NCI-H2081 (cell line): ENCODE data around the gene IPPK.

Source experiments
- DNase-seq, 2 experiments: peaks; one replicate each; lab custom pipeline; 2025; lab: John Stamatoyannopoulos, UW

IPPK gene, protein sequence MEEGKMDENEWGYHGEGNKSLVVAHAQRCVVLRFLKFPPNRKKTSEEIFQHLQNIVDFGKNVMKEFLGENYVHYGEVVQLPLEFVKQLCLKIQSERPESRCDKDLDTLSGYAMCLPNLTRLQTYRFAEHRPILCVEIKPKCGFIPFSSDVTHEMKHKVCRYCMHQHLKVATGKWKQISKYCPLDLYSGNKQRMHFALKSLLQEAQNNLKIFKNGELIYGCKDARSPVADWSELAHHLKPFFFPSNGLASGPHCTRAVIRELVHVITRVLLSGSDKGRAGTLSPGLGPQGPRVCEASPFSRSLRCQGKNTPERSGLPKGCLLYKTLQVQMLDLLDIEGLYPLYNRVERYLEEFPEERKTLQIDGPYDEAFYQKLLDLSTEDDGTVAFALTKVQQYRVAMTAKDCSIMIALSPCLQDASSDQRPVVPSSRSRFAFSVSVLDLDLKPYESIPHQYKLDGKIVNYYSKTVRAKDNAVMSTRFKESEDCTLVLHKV

DNA sequence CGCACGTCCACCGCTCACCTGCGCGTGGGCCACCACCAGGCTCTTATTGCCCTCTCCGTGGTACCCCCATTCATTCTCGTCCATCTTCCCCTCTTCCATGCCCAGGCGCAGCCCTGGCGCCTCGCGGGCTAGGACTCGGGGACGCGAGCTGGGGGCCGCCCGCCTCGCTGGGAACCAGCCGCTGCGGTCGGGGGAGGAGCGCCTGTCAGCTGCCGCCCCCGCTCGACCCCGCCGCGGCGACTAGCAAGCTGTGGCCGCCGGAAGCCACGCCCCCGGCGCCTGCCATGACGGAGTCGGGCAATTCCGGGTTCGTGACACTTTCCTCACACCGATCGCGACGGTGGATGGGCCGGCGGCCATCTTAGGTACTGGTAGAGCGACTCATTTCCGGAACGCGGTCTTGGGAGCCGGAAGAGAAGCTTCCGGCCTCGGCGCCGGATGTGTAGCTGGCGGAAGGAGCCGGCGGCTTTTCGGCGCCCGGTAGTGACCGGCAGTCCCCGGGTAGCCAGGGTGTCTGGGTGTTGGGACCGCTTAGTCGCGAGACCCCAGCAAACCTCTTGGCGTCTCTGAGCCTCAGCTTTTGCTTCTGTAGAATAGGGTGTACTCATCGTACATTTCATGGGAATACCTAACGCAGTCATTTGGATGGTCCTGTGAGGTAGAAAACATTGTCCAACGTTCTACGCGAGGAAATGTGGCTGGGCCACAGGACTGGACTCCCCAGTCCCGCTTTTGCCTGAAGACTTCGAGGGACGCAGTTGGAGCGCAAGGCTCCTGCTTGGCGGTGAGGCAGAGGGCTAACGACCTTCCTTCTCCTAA is at the start of gene IPPK:
Gene IPPK, minus strand, starts transcription at position 242 of the 819 bp plus-strand sequence. Its CDS starts 143 bp downstream, at position 99.
- DNase-seq = peak; percentile 97 to 99

DNA sequence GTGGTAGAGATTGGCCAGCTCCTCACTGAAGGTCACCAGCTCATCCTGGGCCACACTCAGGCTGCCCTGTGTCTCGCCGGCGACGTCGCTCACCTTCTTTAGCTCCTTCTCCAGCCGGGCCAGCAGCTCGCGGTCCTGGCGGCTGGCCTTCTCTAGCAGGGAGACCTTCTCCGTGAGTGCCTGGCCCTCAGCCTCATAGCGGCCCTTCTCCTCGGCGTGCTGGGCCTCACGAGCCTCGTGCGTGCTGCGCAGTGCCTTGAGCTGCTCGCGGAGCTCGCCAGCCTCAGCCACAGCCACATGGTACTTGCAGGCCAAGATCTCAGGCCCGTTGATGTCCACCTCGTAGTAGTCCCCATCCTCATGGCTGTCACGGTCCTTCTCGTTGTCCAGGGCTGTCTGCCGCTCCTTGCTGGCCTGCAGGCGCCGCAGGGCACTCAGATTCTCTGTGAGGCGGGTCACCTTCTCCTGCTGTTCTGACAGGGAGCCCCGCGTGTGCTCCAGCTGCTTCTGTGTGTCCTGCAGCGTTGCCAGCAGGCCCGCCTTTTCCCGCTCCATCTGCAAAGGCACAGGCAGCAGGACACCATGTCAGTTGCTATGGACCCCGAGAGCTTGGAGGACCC is 49.2 kb upstream of the IPPK start:
- DNase-seq = no peak

DNA sequence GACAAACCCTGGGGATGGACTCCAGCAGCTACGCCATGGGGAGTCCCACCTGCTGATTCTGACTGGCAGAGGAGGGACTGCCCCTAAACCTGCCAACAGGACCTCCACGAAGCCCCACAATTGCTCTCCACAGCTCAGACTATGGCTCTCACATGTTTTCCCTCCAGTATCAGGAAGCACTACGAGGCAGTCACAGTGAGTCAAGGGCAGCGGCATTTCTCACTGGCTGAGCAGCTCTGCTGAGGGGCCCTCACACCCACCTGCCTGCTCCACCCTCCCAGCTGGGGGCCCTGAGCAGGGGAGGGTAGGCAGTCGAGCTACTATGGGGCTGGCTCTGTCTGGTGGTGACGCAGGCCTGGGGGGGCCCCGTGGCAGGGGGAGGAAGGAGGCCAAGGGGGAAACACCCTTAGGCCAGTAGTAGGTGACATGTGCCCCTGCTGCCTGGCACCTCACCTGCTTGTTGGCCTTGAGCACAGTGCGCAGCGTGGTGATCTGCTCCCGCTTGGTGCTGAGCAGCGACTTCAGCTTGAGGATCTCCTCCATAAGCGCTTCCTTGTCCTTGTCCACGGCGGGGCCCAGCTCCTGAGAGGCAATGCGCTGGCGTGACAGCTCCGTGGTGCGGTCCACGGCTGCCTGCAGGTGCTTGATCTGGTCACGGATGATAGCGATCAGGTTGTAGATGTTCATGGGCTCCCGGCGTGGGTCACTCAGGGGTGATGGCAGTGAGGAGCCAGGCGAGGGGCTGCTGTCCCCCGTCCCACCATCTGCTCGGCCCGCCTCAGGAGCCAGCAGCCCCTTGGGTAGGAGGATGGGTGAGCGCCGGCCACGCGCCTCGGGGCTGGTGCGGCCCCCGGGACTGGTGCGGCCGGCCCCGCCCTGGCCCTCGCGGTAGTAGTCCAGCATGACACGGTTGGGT is 48.4 kb upstream of the IPPK start:
- no peak for DNase-seq

DNA sequence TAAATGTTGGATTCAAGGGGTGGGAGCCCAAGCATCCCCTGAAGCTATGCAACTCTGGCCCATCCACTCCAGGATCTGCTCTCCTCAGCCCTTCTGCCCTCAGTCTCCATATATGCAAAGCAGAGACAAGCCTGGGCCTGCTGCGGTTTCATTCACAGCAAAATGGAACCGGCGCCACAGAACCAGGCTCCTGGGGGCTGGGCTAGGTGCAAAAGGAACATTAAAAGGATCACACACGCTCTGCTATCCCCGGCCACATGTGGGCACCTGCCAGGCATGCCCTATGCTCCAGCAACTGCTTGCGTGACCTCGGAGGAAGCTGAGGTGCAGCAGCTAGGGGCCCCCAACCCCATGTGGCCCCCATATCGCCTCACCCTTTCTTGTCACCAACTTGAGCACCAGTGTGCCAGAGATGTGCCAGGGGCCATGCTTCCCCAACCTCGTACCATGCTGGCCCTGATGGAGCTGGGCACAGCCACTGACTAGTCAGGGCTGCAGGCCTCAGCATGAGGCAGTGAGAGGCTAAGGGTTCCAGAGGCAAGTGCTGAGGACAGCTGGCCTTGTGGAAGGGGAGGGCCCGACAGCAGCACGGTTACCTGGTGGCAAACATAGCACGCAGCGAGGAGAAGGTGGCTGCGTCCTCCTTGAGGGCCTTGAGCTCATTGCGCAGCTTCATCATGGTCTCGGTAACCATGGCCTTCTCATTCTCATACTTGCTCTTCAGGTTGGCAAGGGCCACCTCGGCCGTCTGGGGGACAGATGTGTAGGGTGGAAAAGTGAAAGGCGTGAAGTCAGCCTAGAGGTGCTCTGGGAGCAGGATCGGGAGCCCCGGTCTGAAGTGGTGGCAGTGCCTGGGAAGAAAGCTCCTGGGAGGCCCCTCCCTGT is 47.5 kb upstream of the IPPK start:
- DNase-seq = no peak

DNA sequence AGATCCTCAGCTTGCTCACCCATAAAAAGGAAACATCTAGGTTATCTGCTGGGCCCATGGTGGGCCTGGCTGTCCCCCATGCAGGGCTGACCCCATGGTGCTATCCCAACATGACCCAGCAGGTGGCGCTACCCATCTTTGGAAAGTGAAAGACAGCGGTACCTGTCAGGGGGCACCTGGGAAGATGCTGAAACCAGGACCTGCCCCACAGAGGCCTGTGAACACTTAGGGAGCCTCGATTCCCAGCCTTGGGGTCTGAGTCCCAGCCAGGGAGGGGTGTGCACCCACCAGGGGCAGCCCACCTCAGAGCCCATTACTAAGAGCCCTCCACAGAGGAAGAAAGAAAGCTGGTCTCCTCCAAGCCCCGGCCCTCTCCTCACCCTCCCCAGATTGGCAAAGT is 46.6 kb upstream of the IPPK start:
- DNase-seq = peak; percentile 33 to 53

DNA sequence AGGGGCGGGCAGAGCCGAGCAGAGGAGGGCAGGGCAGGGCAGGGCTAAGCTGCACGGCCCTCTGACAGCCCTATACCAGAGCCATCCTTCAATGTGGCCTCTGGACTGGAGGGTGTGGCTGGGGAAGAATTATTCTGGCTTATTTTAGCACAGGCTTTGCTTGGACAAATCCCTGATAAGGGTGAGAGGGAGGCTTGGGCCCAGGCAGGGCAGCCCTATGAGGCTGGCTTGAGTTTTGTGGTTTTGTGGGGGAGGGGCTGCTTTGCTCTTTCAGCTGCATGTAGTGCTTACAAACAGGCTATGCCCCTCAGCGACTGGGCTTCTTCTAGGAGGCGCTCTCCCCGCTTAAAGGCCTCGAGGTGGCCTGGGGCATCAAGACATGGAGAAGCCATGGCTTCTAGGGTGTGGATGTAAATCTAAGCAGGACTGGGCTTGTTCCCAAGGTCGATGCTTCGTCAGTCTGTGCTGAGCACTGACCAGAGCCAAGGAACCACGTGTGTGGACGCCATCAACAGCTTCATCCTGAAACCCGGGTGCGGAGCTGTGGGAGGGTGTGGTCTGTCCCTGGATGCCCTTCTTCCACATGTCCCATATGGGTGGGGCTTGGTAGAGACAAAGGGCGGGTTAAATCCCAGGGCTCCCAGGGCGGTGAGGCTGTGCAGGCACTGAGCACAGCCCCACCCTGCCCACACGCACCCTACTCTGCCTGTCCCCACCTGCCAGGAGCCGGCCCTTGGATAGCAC is 45.7 kb upstream of the IPPK start:
- no peak for DNase-seq

DNA sequence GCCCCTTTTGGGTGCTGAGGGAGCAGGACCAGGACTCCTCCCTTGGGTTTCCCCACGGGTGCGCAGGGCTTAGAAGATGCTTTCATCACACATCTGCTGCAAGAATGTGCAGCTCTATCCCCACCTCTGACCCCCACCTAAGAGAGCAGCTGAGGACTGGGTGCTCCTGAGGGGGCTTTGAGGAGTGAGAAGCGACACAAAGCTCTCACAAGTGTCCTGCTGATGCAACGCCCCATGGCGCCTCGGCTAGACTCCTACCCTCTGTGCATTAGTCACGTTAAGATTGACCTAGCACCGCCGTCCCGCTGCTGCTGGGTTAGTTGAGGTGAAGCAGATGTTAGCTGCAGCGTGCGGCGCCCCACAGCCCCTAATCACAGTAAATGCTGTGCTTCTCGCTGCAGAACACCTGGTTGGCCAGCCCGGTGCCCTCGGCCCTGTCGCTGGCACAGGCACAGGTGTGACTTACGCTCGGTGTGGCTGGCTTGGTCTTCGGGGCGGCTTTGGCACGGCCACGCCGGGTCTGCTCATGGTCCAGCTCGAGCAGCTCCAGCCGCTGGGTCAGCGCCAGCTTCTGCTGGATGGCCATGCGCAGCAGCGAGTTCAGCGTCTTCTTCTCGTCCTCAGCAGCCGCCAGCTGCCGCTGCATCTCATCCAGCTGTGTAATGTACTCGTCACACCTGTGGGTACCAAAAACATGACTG is 45.0 kb upstream of the IPPK start:
- DNase-seq = no peak

DNA sequence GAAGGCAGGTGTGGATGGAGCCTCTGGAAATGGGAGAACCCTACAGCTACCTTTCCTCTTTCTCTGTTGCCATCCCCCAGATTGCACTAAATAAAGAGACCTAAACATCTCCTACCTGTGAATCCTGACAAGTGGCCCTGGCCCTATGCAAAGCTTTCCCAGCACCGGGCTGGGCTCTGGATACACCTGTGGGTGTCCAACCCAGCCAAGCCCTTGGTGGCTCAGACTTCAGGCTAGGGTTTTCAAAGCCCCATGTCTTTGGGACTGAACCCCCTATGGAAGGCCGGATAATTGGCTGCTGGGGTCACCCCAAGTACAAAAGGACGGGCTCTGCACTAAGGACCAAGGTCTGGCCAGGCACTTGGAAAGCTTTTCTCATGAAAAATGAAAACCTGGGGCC is 44.1 kb upstream of the IPPK start:
- DNase-seq = no peak

DNA sequence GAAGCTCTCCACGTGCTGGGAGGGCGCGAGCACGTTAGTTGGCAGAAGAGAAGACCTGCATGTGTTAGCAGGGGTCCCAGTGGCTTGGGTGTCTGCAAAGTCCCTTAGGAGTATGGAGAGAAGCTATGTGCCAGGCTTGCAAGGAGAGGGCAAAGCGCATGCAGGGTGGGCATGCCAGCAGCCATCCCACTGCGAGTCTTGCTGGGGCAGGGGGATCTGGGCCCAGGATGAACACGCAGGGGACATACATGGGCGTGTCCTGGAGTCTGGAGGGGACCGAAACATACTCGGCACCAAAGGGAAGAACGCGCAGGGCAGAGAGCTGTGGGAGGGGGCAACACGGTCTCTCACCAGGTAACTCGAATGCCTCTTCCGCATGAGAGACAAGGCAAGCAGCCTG is 43.6 kb upstream of the IPPK start:
- no peak for DNase-seq

DNA sequence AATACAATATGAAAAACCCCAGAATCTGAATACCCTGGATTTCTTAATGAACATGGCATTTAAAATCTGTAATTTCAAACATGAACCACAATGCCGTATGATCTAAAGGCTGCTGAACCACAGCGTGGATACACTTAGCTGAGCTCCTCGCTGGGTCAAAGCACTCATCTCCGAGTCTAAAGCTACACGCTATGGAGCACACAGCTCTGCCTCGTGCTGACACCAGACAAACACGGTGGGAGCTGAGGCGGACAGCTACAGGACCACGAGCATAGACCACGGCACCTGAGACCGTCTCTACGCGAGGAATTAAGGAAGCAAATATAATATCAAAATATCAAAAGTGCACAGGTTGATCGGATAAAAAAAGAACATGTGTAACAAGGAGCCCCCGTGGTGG is 42.8 kb upstream of the IPPK start:
- DNase-seq = no peak

DNA sequence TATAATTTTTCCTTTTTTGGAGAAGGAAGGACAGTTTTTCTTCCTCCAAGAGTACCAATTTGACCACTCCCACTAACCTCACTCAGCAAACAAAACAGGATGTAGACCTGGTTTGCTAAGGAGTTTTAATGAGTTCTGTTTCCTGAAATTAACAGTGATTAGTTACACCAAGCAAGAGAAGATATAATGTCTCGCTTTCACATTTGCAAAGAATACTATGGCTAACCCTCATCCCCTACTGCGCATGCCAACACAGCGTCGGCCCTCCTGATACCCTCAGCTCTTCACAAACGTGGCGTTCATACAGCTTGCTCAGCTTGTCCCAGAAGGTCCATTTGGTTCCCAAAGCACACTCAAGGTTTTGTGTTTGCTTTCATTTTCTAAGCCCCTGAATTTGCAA is 41.9 kb upstream of the IPPK start:
- DNase-seq = no peak

DNA sequence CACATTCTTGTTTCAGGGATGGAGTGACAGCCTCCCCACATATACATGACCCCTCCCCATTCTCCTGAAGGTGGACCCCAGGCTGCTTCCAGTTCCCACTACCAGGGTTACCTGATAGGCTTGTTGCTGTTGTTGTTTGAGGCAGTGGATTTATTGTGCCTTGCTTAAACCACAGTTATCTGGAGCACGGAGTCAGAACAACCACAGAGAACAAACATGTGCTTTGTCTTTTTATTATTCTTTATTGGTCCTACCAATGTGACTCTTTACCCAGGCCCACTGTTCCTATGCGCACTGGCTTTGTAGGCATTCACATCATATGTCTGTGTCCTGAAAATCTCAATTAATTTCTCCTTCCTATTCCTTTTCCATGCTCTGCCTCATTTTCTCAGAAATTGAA is 41.2 kb upstream of the IPPK start:
- no peak for DNase-seq

DNA sequence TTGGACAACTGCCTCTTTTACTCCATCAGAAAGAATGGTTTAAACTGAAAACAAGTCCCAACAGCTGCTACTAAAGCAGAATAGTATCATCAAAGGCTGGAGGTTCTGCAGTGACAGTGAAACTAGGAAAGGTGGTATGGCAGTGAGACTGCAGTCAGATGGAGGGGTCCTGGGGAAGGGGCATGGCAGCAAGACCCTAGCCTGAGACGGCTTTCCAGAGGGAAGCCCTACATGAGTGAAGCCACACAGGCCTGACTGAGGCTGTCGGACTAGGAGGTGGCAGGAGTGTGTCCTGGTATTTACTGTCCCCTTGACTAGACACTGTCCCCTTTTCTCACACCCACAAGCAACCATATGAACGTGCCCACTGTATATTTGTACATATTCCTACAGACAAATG is 40.4 kb upstream of the IPPK start:
- DNase-seq = no peak

DNA sequence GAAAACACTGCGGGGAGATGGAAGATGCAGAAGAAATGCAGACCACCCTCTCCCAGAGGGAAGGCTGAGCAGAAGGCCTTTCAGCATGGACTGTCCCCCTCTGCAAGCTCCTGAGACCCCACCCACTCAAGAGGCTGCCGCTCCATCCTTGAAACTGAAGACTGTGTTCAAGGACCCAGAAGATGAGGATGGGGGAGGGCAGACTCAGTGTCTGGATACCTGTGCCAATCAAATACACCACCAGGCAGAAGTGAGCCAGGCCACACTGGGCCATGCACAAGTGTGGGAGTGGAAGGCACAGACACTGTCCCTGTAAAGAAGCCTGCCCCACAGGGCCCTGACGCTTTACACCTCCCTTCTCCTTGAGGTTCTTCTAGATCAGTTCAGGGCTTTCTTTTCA is 40.0 kb upstream of the IPPK start:
- no peak for DNase-seq

DNA sequence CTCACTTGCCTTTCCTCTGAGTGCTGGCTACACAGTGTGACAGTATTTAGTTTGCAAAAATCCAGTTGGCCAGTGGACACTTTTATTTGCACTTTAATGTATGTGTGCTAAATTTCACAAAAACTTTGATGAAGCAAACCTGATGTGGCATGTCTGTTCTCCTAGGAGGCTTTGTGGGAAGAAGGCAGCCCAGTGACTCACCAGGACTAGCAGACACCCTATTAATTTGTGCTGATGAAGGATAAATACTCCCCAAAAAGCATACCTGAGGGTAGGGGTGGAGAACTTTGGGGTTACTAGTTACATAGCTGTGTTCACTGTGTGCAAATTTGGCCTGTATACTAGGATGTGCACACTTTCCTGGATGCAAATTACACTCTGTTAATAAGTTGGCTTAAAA is 39.3 kb upstream of the IPPK start:
- DNase-seq = no peak

DNA sequence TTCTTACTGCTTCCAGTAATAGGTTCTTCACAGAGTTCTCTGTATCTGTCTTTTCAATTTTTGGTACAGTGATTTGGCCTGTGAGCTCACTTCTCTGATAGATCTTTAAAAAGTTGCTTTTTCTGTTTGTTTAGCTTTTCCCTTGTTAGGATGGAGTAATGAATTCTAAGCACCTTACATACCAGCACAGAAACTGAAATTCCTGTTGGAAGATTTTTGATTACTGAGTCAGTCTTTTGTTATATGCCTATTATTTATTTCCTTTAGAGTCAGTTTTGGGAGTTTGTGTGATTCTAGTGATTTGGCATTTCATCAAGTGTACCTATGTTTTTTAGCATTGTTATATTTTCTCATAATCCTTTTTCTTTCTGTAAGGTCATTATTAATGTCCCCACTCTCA is 37.6 kb upstream of the IPPK start:
- no peak for DNase-seq

DNA sequence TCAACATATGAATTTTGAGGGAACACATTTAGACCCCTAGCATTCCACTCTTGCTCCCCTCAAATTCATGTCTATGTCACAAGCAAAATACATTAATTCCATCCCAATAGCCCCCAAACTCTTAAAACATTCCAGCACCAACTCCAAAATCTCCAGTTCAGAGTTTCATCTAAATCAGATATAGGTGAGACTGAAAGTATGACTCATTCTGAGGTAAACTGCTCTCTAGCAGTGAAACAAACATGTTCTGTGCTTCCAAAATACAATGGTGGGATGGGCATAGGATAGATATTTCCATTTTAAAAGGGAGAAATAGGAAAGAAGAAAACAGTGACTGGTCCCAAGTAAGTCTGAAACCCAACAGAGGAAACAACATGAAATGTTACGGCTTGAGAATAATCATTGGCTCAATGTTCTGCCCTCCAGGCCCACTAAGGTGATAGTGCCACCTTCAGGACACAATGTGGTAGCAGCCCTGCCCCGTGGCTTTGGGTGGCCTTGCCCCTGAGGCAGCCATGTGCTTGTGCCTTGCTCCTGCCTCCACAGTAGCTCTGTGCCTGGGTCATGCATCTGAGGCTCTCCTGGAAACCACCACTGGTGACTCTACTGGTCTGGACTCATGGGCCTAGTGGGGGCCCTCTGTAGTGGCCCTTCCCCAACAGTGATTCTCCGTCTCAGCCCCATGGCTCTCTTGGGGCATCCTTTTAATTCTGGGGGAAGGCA is 36.4 kb upstream of the IPPK start:
- DNase-seq = peak; percentile 16 to 55

DNA sequence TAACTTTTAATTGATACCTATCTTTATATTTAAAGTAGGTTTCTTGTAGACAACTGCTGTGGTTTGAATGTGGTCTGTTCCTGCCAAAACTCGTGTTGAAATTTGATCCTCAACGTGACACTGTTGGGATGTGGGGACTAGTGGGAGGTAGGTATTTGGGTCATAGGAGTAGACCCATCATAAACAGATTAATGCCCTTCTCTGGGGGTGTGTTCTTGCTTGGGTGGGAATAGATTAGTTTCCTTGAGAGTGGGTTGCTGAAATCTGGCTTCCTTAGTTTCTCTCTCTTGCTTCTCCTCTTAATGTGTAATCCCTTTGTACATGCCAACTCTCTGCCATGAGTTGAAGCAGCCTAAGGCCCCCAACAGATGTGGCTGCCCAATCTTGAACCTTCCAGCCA is 34.6 kb upstream of the IPPK start:
- no peak for DNase-seq

DNA sequence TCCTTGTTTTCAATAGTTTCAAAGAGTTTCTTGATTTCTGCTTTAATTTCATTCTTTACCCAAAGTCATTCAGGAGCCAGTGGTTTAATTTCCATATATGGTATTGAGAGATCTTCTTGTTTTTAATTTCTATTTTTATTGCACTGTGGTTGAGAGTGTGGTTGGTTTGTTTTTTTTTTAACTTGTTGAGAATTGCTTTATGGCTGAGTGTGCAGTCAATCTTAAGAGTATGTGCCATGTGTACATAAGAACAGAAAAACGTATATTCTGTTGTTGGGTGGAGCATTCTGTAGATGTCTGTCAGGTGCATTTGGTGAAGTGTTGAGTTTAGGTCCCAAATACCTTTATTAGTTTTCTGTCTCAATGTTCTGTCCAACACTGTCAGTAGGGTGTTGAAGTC is 26.7 kb upstream of the IPPK start:
- DNase-seq = no peak
